Panc1 (cell line): Measurements from ENCODE around the gene TGFB3.

Source experiments
- POLR2AphosphoS5 ChIP-seq: IDR thresholded peaks from 2 replicates; pipeline ENCODE4 v1.6.1; 2012; ENCODE audit warnings: mild to moderate bottlenecking, low read depth, low read length, moderate library complexity
- TF ChIP-seq, protein P1 (sequence below): fragments of 450-650 bp; IDR thresholded peaks from 2 replicates; pipeline ENCODE4 v1.5.1; 2017; ENCODE audit warnings: mild to moderate bottlenecking
- TF ChIP-seq, protein P2 (sequence below), 2 experiments: IDR thresholded peaks; 2 replicates each; pipeline ENCODE4 v1.6.1; 2011 to 2012; ENCODE audit warnings: low read depth in 2 of 2, control low read depth in 1 of 2, low read length in 1 of 2, mild to moderate bottlenecking in 1 of 2, moderate library complexity in 1 of 2; ENCODE audit not compliant: insufficient read depth in 1 of 2

- TF ChIP-seq, protein P1, sequence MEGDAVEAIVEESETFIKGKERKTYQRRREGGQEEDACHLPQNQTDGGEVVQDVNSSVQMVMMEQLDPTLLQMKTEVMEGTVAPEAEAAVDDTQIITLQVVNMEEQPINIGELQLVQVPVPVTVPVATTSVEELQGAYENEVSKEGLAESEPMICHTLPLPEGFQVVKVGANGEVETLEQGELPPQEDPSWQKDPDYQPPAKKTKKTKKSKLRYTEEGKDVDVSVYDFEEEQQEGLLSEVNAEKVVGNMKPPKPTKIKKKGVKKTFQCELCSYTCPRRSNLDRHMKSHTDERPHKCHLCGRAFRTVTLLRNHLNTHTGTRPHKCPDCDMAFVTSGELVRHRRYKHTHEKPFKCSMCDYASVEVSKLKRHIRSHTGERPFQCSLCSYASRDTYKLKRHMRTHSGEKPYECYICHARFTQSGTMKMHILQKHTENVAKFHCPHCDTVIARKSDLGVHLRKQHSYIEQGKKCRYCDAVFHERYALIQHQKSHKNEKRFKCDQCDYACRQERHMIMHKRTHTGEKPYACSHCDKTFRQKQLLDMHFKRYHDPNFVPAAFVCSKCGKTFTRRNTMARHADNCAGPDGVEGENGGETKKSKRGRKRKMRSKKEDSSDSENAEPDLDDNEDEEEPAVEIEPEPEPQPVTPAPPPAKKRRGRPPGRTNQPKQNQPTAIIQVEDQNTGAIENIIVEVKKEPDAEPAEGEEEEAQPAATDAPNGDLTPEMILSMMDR, result no peak
- TF ChIP-seq POLR2AphosphoS5, result no peak
- TF ChIP-seq, protein P2, sequence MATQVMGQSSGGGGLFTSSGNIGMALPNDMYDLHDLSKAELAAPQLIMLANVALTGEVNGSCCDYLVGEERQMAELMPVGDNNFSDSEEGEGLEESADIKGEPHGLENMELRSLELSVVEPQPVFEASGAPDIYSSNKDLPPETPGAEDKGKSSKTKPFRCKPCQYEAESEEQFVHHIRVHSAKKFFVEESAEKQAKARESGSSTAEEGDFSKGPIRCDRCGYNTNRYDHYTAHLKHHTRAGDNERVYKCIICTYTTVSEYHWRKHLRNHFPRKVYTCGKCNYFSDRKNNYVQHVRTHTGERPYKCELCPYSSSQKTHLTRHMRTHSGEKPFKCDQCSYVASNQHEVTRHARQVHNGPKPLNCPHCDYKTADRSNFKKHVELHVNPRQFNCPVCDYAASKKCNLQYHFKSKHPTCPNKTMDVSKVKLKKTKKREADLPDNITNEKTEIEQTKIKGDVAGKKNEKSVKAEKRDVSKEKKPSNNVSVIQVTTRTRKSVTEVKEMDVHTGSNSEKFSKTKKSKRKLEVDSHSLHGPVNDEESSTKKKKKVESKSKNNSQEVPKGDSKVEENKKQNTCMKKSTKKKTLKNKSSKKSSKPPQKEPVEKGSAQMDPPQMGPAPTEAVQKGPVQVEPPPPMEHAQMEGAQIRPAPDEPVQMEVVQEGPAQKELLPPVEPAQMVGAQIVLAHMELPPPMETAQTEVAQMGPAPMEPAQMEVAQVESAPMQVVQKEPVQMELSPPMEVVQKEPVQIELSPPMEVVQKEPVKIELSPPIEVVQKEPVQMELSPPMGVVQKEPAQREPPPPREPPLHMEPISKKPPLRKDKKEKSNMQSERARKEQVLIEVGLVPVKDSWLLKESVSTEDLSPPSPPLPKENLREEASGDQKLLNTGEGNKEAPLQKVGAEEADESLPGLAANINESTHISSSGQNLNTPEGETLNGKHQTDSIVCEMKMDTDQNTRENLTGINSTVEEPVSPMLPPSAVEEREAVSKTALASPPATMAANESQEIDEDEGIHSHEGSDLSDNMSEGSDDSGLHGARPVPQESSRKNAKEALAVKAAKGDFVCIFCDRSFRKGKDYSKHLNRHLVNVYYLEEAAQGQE (IDR thresholded peaks at IDR 0.05; ENCODE audit: insufficient read depth in 1 of 2, low read depth in 2 of 2, low read length in 1 of 2), result no peak
Observed at GRCh38 chr14:75946785-75947184, 35.0 kb downstream of the TGFB3 start.
